NK-92 (cell line): ENCODE measurements around the gene CNTN4.
"Not testable (repeated sequence)": the region's sequence is repeated elsewhere in the genome, so short reads cannot be mapped to it uniquely, and the experiment has no call there.

Experiments used
- DNase-seq: peaks from one replicate; lab custom pipeline; 2025; ENCODE audit not compliant: unreplicated experiment; lab: John Stamatoyannopoulos, UW

CNTN4 gene

DNA sequence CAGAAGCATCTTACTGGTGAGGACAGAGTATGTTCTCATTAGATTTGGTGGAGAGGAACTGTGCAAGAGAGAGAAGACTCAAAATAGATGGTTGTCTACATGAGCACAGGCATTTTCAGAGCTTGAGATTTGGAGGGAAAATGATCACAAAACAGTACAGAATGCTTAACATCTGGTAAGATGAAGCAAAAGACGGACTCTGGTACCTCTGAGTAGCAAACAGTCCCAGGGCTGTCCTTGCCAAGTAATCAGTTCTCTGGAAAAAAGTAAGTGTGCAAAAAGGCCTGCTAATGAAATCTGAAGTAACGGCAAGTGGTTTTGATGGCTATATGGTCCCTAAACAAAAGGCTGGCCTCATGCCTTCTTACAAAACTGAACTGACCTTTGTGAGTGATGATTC is 414.2 kb downstream of the CNTN4 start:
- DNase-seq: no peak

- DNase-seq: no peak
Measured at GRCh38 chr3:2513986-2514385, 415.3 kb downstream of the CNTN4 start.

GRCh38 chr3:2516762-2517441 is 418.2 kb downstream of the CNTN4 start:
- no peak for DNase-seq

DNA sequence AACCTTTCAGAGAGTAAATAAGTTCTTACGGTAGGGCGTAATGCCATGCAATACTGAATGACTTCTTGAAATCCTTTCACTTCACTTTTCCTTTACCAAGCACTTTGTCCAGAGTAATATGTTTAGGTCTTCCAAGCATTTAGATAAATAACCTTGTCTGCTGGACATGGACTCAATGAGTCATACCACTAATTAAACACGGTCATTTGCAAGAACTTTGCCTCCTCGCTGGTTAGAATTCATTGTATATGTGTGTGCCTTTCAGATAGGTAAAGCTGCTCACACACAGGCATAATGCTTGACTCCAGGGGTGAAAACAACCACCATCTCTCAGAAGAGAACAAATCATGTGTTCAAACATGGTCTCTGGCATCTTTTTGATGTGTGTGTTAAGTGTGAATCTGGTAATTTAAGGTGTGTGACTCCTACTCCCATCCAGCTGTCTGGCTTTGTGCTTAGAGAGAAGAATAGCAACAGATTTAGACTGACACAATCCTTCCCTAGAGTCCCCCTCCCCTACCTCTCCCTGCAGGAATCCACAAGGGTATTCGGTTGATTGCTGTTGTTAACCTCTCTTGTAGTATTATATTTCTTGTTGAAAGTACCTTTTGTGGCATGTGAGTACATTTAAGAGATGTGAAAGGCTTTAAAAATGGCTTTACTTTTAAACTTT is 419.0 kb downstream of the CNTN4 start:
- no peak for DNase-seq

DNA sequence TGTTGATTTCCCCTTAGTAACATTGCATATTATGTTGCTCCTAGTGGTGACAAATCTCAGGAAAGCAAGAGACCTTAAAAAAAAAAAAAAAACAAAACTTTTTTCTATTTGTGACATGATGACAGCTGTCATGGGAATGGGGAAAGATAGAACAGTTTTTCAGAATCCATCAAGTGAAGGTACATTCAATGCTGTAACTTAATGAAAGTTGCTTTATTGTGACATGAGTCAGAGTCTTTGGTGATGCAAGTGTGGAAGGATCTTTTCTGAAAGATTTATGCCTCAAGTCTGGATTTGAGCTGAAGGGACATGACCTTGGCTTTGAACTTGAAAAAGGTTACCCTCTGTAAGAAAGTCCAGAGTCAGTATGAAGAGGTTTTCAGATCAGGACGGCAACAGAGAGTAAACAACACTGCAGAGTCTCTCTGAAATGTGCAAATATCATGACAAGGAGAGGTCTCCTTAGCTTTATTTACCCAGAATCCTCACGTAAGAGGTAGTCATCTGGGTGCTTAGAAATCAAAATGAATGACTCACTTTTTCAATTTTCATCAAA is 424.7 kb downstream of the CNTN4 start:
- no peak for DNase-seq

DNA sequence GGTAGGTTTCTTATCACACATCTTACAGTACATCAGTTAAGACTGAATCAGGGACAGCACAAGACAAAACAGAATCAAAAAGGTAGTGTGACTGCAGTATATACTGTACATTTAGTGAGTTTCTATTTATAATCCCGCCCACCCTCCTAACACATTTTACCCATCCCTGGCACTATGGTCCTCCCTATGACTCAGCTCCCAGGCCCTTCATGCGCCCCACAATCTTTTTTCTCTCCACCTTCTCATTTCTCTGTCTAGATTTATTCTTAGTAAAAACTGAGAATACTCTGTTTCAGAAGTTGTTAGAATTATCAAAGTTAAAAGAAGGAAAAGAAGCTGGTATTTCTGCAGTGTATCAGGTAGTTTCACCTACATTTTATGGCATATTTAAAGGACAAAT is 427.3 kb downstream of the CNTN4 start:
- DNase-seq: no peak

DNA sequence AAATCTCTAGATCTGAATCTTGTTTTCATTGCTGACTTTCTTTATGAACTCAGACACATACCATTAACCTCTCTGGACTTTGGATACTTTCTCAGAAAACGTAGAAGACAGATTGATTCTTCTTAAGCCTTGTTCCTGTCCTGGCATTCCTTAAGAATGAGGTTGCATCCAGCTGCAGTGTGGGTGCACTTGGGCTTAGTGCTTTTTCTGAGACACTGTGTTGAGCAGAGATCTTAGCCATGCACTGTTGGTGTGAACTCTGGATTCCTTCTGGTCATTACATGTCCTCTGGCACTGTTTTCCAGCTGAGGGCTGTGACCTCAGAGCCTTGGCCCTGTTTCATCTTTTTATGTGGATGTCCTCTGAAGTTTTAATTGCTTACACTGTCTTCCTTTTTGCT is 428.3 kb downstream of the CNTN4 start:
- no peak for DNase-seq

DNA sequence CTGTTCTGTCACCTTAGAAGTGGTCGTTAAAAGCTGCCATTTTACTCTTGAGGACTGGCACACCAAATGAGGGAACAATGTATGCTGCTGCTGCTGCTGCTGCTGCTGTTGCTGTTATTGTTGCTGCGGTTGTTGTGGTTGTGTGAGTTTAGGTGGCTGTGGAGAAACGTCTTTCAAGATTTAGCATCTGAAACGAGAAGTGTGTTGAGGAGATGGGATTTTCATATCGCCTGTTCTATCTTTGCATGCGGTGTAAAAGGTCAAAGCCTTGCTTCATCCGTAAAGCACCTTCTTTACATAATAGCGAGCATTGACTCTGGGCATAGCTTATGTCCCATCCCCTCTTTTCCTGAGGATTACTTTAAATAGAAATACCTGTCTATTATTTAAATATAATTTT is 428.7 kb downstream of the CNTN4 start:
- not testable (repeated sequence) for DNase-seq

DNA sequence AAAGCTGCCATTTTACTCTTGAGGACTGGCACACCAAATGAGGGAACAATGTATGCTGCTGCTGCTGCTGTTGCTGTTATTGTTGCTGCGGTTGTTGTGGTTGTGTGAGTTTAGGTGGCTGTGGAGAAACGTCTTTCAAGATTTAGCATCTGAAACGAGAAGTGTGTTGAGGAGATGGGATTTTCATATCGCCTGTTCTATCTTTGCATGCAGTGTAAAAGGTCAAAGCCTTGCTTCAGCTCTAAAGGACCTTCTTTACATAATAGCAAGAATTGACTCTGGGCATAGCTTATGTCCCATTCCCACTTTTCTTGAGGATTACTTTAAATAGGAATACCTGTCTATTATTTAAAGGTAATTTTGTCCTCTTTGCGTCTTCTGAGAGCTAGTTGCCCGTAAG is 436.1 kb downstream of the CNTN4 start:
- not testable (repeated sequence) for DNase-seq

DNA sequence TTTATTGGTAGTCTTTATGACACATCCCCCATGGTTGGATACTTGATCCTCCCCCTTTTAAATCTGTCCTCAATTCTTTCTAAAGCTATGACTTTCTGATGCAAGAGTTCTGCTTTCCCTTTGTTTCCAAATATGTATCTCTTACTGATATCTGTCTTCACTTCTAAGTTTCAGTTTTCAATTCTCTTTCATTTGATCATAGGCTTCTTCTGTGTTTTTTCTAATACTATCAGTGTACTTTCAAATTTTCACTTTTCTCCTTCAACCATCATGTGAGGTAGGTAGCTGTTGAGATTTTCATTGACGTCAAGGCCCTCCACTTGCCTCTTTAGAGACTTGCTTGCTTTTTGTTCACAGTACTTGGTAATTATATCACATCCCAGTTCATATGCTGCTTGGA is 436.5 kb downstream of the CNTN4 start:
- DNase-seq: no peak

DNA sequence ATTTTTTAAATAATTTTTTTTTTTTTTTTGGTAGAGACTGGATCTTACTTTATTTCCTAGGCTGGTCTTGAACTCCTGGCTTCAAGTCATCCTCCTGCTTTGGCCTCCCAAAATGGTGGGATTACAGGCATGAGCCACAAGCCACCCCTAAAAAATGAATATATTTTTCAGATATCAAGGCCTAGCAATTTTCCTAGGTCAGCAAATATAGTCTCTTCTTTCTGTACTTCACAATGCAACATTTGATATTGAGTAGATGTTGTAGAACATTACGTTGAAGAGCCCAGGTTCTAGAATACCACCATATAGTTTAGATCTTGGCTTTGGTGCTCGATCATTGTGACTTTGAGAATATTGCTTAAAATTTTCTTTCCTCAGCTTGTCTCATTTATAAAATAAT is 437.9 kb downstream of the CNTN4 start:
- no peak for DNase-seq

GRCh38 chr3:2540115-2540514 is 441.4 kb downstream of the CNTN4 start:
- DNase-seq: no peak

DNA sequence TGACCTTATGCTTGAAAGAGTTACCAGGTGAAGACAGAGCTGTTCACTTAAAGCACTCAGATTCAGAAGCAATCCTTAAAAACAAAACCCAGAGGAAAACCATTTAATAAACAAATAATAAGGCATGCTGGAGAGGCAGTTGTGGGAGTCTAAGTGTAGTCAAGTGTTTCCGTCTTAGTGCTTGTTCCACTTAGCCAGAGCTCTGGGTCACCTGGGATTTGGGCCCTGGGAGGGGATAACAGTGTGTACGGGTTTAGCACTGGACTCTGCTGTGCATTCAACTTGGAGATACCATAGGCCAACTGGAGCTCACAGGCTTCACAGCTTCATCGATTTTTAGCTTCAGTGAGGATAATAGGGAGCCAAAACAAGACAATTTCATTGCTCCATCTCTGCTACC is 444.6 kb downstream of the CNTN4 start:
- DNase-seq: no peak

GRCh38 chr3:2544212-2544611 is 445.5 kb downstream of the CNTN4 start:
- no peak for DNase-seq

DNA sequence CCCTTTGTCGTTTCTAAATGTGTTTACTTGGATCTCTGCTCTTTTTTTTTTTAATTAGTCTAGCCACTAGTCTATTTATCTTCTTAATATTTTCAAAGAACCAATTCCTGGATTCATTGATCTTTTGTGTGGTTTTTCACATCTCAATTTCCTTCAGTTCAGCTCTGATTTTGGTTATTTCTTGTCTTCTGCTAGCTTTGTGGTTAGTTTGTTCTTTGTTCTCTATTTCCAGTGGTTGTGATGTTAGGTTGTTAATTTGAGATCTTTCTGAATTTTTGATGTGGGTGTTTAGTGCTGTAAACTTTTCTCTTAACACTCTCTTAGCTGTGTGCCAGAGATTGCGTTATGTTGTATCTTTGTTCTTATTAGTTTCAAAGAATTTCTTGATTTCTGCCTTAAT is 446.1 kb downstream of the CNTN4 start:
- DNase-seq: no peak

DNA sequence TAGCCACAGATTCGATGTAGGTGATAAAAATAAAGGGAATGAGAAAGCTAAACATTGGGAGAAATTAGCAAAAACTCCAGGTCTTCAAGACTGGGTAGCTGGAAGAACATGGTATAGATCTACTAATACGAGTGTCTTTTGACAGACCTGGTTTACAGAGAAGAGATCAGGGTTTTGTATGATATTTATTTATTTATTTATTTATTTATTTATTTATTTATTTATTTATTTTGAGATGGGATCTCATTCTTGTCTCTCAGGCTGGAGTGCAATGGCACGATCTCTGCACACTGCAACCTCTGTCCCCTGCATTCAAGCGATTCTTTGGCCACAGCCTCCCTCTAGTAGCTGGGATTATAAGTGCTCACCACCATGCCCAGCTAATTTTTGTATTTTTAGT is 448.4 kb downstream of the CNTN4 start:
- no peak for DNase-seq

- DNase-seq: no peak
Measured at GRCh38 chr3:2554656-2555055, 456.0 kb downstream of the CNTN4 start.

DNA sequence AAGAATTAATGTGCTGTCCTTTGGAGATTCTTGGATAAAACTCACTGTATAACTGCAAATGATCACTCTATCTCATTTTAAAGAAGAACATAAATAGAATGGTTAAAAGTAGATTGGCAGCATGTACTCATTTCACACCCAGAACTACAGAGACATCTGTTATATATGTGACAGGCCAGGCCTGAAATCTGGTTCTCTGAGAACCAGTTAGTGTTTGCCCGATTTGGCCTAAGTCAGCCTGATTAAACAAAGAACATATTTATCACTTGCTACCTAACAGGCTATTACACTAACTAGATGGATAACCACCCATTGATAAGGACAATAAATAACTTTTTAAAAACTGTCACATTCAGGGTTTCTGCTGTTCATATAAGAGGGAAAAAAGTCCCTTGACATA is 460.1 kb downstream of the CNTN4 start:
- no peak for DNase-seq

DNA sequence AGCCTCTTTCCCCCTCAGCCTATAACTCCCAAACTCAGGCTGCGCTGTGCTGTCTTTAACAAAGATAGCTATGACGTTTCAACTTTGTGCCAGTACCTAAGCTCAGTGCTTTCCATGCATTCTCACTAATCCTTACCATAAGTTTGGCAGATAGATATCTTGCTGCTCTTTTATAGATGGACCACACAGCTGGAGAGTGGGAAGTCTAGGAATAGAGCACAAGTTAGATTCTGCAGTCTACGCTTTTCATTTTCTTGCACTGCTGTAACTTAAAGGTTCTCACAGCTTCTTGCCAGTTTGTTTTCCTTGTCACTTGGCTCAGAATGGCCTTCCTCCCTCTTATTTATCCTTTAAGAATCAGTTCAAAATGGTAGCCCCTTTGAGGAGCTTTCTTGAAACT is 468.8 kb downstream of the CNTN4 start:
- no peak for DNase-seq

- DNase-seq: no peak
Measured at GRCh38 chr3:2568156-2568555, 469.5 kb downstream of the CNTN4 start.

DNA sequence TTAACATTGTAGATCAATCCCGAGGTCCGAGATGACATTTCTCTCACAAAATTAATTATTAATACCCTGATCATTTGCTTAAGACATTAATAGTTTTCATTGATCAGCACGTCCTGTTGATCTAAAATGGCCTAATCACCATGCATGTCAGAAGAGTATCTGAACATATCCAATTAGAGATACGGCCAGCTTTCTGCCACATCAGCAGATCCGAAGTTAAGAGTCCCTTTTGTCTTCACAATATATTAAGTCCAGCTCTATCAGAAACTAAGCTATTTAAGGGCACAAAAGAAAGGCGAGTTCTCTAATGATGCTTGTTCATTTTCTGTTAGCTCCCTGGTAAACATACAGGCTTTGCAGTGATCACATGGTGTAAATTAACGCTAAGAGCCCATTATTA is 470.3 kb downstream of the CNTN4 start:
- DNase-seq: no peak

DNA sequence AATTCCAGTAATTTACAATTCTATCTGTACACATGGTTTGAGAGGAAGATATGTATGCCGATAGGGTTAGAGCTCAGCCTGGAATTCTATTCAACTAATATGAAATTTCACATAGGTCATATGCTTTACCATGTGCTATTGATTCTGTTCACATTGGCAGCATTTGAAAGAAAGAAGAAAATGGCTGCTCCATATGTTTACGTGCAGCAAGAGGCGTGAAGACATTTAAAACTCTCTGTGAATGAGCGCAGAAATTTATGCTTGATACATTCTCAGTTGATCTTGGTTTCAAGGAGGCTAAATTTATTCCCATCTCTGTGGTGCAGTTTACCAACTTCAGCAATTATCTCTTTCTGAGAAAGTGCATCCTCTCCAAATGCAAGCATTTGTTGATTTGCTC is 478.9 kb downstream of the CNTN4 start:
- no peak for DNase-seq

GRCh38 chr3:2578560-2578959 is 479.9 kb downstream of the CNTN4 start:
- no peak for DNase-seq
